ENCODE data around the gene PPP2R3A.

GRCh38 chr3:136105044-136105443 is 139.5 kb downstream of the PPP2R3A start:
- TF ChIP-seq CTCF (IDR thresholded peaks at IDR 0.05) (no peak), POLR2A (IDR thresholded peaks at IDR 0.05) (no peak)

Measured in body of pancreas (tissue), 4 donors.